Thyroid gland (tissue), 4 donors: Measurements from ENCODE around the gene DOCK8. TPM values are rescaled to one million over a fixed set of nuclear protein-coding genes. Genes with fewer than 3 reads are reported as not detected.

Source experiments
- DNase-seq, 2 donors: peaks; one replicate each; pipeline ENCODE4 v3.0.0-alpha.2; 2019
- H3K27ac ChIP-seq, 3 donors: fragments of 200-600 bp; sonication (generic); 1 replicate in 2 of 3; 2 replicates in 1 of 3; pipeline ENCODE4 v1.5.1; 2016 to 2019; ENCODE audit warnings: mild to moderate bottlenecking in 1 of 3, moderate library complexity in 1 of 3
- H3K27me3 ChIP-seq: fragments of 200-600 bp; sonication (generic); one replicate; pipeline ENCODE4 v1.5.1; 2019
- H3K36me3 ChIP-seq, 2 donors: fragments of 200-600 bp; sonication (generic); one replicate each; pipeline ENCODE4 v1.5.1; 2016 to 2019
- H3K4me1 ChIP-seq, 2 donors: fragments of 200-600 bp; sonication (generic); one replicate each; pipeline ENCODE4 v1.5.1; 2017 to 2019
- H3K4me3 ChIP-seq, 3 donors: fragments of 200-600 bp; sonication (generic); replicated peaks in 1 of 3; 1 replicate in 2 of 3; 2 replicates in 1 of 3; pipeline ENCODE4 v1.5.1; 2016; ENCODE audit warnings: mild to moderate bottlenecking in 1 of 3
- H3K9me3 ChIP-seq: fragments of 200-600 bp; sonication (generic); one replicate; pipeline ENCODE4 v1.5.1; 2017
- POLR2A ChIP-seq, 2 donors: fragments of 450-650 bp; IDR thresholded peaks; one replicate each; pipeline ENCODE4 v1.6.1; 2017; ENCODE audit warnings: antibody characterized with exemption in 2 of 2, mild to moderate bottlenecking in 2 of 2, moderate library complexity in 1 of 2
- WGBS, 2 donors: methylation state at CpG; one replicate each; pipeline ENCODE4 v1.1.5; 2017; 5-methylcytosine and 5-hydroxymethylcytosine counted together
- intact Hi-C: fragments of 100-400 bp; cut with DNase I; formaldehyde crosslinking; loops from one replicate; pipeline ENCODE4 v1.15.1; 2023
- total RNA-seq, 4 donors: library from RNA; depleted of rRNA; stranded (reverse); fragments of >200 nt; gene quantifications; one replicate each; pipeline ENCODE4 v1.2.3, GENCODE V29; 2016
- TF ChIP-seq, protein P1 (sequence below), 6 experiments: fragments of 200-600 bp in 3 of 6; fragments of 450-650 bp in 3 of 6; sonication (generic) in 3 of 6; IDR thresholded peaks; one replicate each; pipeline ENCODE4 v1.5.1; 2016 to 2019; ENCODE audit warnings: antibody characterized with exemption in 6 of 6, mild to moderate bottlenecking in 2 of 6, inconsistent platforms in 1 of 6, moderate library complexity in 1 of 6

Gene DOCK8
- total RNA-seq, 4 donors from 2014 or later: 10.1 to 19.5 (median 16.0) TPM

DNA sequence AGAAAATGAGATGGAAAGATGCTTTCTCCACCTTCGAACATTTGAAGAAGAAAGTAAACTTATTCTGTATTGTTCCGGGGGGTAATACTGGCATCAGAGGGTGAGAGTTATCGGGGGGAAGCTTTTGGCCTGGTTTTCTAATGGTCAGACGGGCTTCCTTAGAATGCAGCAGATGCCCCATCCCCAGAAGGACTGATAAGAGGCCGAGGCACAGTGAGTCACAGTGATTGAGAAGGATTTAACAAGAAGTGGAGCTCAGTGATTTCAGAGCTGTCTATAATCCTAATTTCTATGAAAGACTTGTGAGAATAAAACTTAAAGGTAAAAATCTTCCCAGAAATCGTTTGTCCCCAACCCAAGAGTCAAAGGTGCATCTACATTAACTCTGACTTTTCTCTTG lies 123.9 kb downstream of the DOCK8 start:
- Histone ChIP-seq H3K4me1 (no peaks in the 10 kb centered on the region), H3K27me3 (no peaks in the 10 kb centered on the region), H3K4me3 (no peak overlapping the region), H3K9me3 (no peaks in the 10 kb centered on the region), H3K36me3 (peaks cover 0 to 3% of the 10 kb centered on the region in 2 donors), H3K27ac (no peak overlapping the region)
- no peak for DNase-seq
- TF ChIP-seq, protein P1, sequence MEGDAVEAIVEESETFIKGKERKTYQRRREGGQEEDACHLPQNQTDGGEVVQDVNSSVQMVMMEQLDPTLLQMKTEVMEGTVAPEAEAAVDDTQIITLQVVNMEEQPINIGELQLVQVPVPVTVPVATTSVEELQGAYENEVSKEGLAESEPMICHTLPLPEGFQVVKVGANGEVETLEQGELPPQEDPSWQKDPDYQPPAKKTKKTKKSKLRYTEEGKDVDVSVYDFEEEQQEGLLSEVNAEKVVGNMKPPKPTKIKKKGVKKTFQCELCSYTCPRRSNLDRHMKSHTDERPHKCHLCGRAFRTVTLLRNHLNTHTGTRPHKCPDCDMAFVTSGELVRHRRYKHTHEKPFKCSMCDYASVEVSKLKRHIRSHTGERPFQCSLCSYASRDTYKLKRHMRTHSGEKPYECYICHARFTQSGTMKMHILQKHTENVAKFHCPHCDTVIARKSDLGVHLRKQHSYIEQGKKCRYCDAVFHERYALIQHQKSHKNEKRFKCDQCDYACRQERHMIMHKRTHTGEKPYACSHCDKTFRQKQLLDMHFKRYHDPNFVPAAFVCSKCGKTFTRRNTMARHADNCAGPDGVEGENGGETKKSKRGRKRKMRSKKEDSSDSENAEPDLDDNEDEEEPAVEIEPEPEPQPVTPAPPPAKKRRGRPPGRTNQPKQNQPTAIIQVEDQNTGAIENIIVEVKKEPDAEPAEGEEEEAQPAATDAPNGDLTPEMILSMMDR (IDR thresholded peaks at IDR 0.05): no peak
- no peak for TF ChIP-seq POLR2A (IDR thresholded peaks at IDR 0.05)
- WGBS, 2 donors: 90 to 92% methylated on average over 6 of the region's 6 CpGs
- intact Hi-C loops: no loop called here

- TF ChIP-seq, protein P1 (IDR thresholded peaks at IDR 0.05): no peak
- TF ChIP-seq POLR2A (IDR thresholded peaks at IDR 0.05): no peak
- no peak for DNase-seq
- H3K36me3 ChIP-seq: peaks cover 0 to 3% of the 10 kb centered on the region in 2 donors
- H3K4me1 ChIP-seq: no peaks in the 10 kb centered on the region
- no peaks in the 10 kb centered on the region for H3K27me3 ChIP-seq
- H3K27ac ChIP-seq: no peak overlapping the region
- no peak overlapping the region for H3K4me3 ChIP-seq
- intact Hi-C loops: no loop called here
- no peaks in the 10 kb centered on the region for H3K9me3 ChIP-seq
- 87 to 93% methylated on average over 9 of the region's 9 CpGs for WGBS, 2 donors
These were observed 127.2 kb downstream of the DOCK8 start for GRCh38 chr9:341634-342421.

DNA sequence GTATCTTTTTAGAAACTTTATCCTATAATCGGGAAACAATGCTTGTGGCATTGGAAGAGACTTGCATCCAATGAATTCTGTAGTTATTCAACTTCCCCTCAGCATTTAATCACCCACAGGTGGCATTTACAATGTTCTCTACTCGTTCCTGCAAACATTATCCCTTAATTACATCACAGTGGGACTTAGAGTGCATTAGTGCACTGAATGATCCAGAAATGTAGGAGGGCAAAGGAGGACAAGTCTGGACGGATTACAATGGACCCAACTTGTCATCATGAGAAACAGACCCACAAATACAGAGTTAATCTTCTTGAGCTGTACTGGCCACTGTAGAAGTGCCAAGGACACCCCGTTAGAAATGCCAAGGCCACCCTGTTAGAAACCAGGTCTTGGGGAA lies 129.1 kb downstream of the DOCK8 start:
- no peak overlapping the region for H3K27ac ChIP-seq
- 78 to 81% methylated on average over 4 of the region's 4 CpGs for WGBS, 2 donors
- no peak for TF ChIP-seq POLR2A (IDR thresholded peaks at IDR 0.05)
- TF ChIP-seq, protein P1 (IDR thresholded peaks at IDR 0.05): no peak
- H3K36me3 ChIP-seq: no peaks in the 10 kb centered on the region
- intact Hi-C loops: no loop called here
- no peaks in the 10 kb centered on the region for H3K4me1 ChIP-seq
- DNase-seq: no peak
- no peaks in the 10 kb centered on the region for H3K27me3 ChIP-seq
- H3K4me3 ChIP-seq: no peak overlapping the region
- no peaks in the 10 kb centered on the region for H3K9me3 ChIP-seq

DNA sequence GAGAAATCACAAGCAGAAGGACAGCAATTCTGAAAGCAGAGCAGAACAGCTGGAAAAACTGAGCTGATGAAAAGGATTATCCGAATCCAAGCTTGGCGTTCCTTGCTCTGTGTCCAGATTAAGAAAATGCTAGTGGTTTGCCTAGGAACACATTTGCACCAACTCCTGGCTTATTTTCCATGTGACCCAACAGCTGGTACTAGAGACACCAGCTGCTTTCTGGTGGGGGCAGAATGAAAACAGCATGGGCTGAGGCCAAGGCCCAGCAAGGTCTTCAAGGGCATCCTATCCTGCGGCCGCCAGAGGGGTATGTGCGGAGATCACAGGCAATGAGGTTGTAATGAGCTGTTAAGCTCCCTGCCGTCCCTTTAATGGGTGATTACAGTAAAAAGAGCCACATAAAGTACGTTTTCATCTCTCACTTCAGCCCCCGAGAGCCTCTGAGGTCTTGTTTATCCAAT lies 131.5 kb downstream of the DOCK8 start:
- H3K9me3 ChIP-seq: no peaks in the 10 kb centered on the region
- H3K4me3 ChIP-seq: no peak overlapping the region
- WGBS, 2 donors: 78 to 81% methylated on average over 8 of the region's 8 CpGs
- intact Hi-C loops: no loop called here
- no peaks in the 10 kb centered on the region for H3K36me3 ChIP-seq
- H3K4me1 ChIP-seq: no peaks in the 10 kb centered on the region
- TF ChIP-seq POLR2A (IDR thresholded peaks at IDR 0.05): no peak
- TF ChIP-seq, protein P1 (IDR thresholded peaks at IDR 0.05): no peak
- no peaks in the 10 kb centered on the region for H3K27me3 ChIP-seq
- DNase-seq: no peak
- H3K27ac ChIP-seq: no peak overlapping the region

GRCh38 chr9:347667-348292 lies 133.1 kb downstream of the DOCK8 start:
- intact Hi-C loops: no loop called here
- H3K27me3 ChIP-seq: no peaks in the 10 kb centered on the region
- no peak overlapping the region for H3K27ac ChIP-seq
- WGBS, 2 donors: 34 to 40% methylated on average over 9 of the region's 9 CpGs
- no peaks in the 10 kb centered on the region for H3K9me3 ChIP-seq
- no peaks in the 10 kb centered on the region for H3K36me3 ChIP-seq
- DNase-seq: no peak
- peaks cover 0 to 1% of the 10 kb centered on the region in 2 donors for H3K4me1 ChIP-seq
- no peak for TF ChIP-seq POLR2A (IDR thresholded peaks at IDR 0.05)
- TF ChIP-seq, protein P1 (IDR thresholded peaks at IDR 0.05): peak; percentile 43 to 95 (median 80)
- H3K4me3 ChIP-seq: no peak overlapping the region
